HEK293 (cell line): ENCODE measurements around the gene CLEC16A.

Source experiments
- CTCF ChIA-PET: fragments of 350-600 bp; formaldehyde crosslinking; extraction: SDS; loops from one replicate; lab custom pipeline; 2021; ENCODE audit warnings: antibody characterized with exemption; lab: Yijun Ruan, JAX
- POLR2A ChIA-PET: fragments of 300-600 bp; formaldehyde crosslinking; extraction: SDS; loops from one replicate; lab custom pipeline; 2020; ENCODE audit warnings: antibody characterized with exemption, inconsistent platforms; lab: Yijun Ruan, JAX
- H3K27ac ChIP-seq: fragments of 200-500 bp; sonication (Bioruptor generic); 2 replicates; pipeline ENCODE4 v1.5.1; 2014; ENCODE audit warnings: low read depth, low read length, control low read depth, inconsistent platforms; ENCODE audit errors: extremely low read depth
- H3K36me3 ChIP-seq, 2 experiments: fragments of 200-500 bp in 1 of 2; sonication (Bioruptor generic) in 1 of 2; 1 replicate in 1 of 2; 2 replicates in 1 of 2; pipeline ENCODE4 v1.5.1; 2014 to 2017; ENCODE audit warnings: inconsistent platforms in 2 of 2, low read length in 2 of 2; ENCODE audit not compliant: control insufficient read depth in 2 of 2, insufficient read depth in 1 of 2
- H3K4me1 ChIP-seq: fragments of 200-500 bp; sonication (Bioruptor generic); 2 replicates; pipeline ENCODE4 v1.5.1; 2014; ENCODE audit warnings: mild to moderate bottlenecking, low read length, inconsistent platforms; ENCODE audit not compliant: control insufficient read depth, insufficient read depth
- H3K4me3 ChIP-seq: 2 replicates; pipeline ENCODE4 v1.5.1; 2011; ENCODE audit warnings: low read depth, mild to moderate bottlenecking, control low read depth, low read length, moderate library complexity
- H3K9me3 ChIP-seq: fragments of 200-500 bp; sonication (Bioruptor generic); 2 replicates; pipeline ENCODE4 v1.5.1; 2014; ENCODE audit warnings: low read depth, low read length, inconsistent platforms; ENCODE audit not compliant: control insufficient read depth, insufficient read depth
- EGR2 ChIP-seq: fragments of 450-650 bp; formaldehyde crosslinking; IDR thresholded peaks from 2 replicates; pipeline ENCODE4 v1.5.1; 2016; ENCODE audit warnings: low read depth, missing biosample characterization, missing genetic modification characterization
- RBAK ChIP-seq: fragments of 450-650 bp; formaldehyde crosslinking; IDR thresholded peaks from 2 replicates; pipeline ENCODE4 v1.5.1; 2016; ENCODE audit warnings: missing biosample characterization, missing genetic modification characterization
- SP2 ChIP-seq: fragments of 450-650 bp; formaldehyde crosslinking; IDR thresholded peaks from 2 replicates; pipeline ENCODE4 v1.5.1; 2016; ENCODE audit warnings: missing biosample characterization, missing genetic modification characterization
- ZBTB17 ChIP-seq: fragments of 450-650 bp; formaldehyde crosslinking; IDR thresholded peaks from 2 replicates; pipeline ENCODE4 v1.5.1; 2016; ENCODE audit warnings: missing biosample characterization, missing genetic modification characterization
- ZBTB20 ChIP-seq: fragments of 450-650 bp; formaldehyde crosslinking; IDR thresholded peaks from 2 replicates; pipeline ENCODE4 v1.5.1; 2016; ENCODE audit warnings: missing biosample characterization, missing genetic modification characterization
- ZFHX2 ChIP-seq: fragments of 450-650 bp; formaldehyde crosslinking; conservative IDR thresholded peaks from 2 replicates; pipeline ENCODE4 v1.5.1; 2016; ENCODE audit warnings: missing biosample characterization, missing genetic modification characterization
- ZNF211 ChIP-seq: fragments of 450-650 bp; formaldehyde crosslinking; IDR thresholded peaks from 2 replicates; pipeline ENCODE4 v1.5.1; 2016; ENCODE audit warnings: low read depth, missing biosample characterization, missing genetic modification characterization
- ZNF311 ChIP-seq: fragments of 450-650 bp; formaldehyde crosslinking; IDR thresholded peaks from 2 replicates; pipeline ENCODE4 v1.5.1; 2017; ENCODE audit warnings: missing biosample characterization, missing genetic modification characterization, borderline replicate concordance
- ZNF404 ChIP-seq: fragments of 450-650 bp; formaldehyde crosslinking; IDR thresholded peaks from 2 replicates; pipeline ENCODE4 v1.5.1; 2017; ENCODE audit warnings: missing biosample characterization, missing genetic modification characterization
- ZNF423 ChIP-seq: fragments of 450-650 bp; formaldehyde crosslinking; IDR thresholded peaks from 2 replicates; pipeline ENCODE4 v1.5.1; 2016; ENCODE audit warnings: missing biosample characterization, missing genetic modification characterization
- ZNF529 ChIP-seq: fragments of 450-650 bp; formaldehyde crosslinking; IDR thresholded peaks from 2 replicates; pipeline ENCODE4 v1.5.1; 2017; ENCODE audit warnings: missing genetic modification characterization, missing biosample characterization; ENCODE audit not compliant: insufficient replicate concordance
- ZNF560 ChIP-seq: fragments of 450-650 bp; formaldehyde crosslinking; IDR thresholded peaks from 2 replicates; pipeline ENCODE4 v1.5.1; 2017; ENCODE audit warnings: missing biosample characterization, missing genetic modification characterization, borderline replicate concordance
- ZNF660 ChIP-seq: fragments of 450-650 bp; IDR thresholded peaks from 2 replicates; pipeline ENCODE4 v1.5.1; 2018; ENCODE audit warnings: missing biosample characterization, mild to moderate bottlenecking, missing genetic modification characterization
- ZNF677 ChIP-seq: fragments of 450-650 bp; IDR thresholded peaks from 2 replicates; pipeline ENCODE4 v1.5.0; 2018; ENCODE audit warnings: missing biosample characterization, mild to moderate bottlenecking, missing genetic modification characterization, moderate library complexity
- ZNF785 ChIP-seq: fragments of 450-650 bp; formaldehyde crosslinking; IDR thresholded peaks from 2 replicates; pipeline ENCODE4 v1.5.1; 2016; ENCODE audit warnings: missing biosample characterization, missing genetic modification characterization
- TF ChIP-seq, protein P1 (sequence below): fragments of 450-650 bp; formaldehyde crosslinking; IDR thresholded peaks from 2 replicates; pipeline ENCODE4 v1.5.1; 2017; ENCODE audit warnings: missing biosample characterization, missing genetic modification characterization
- TF ChIP-seq, protein P2 (sequence below): fragments of 450-650 bp; formaldehyde crosslinking; IDR thresholded peaks from 2 replicates; pipeline ENCODE4 v1.5.1; 2016; ENCODE audit warnings: missing biosample characterization, missing genetic modification characterization
- TF ChIP-seq, protein P3 (sequence below): fragments of 450-650 bp; formaldehyde crosslinking; IDR thresholded peaks from 2 replicates; pipeline ENCODE4 v1.5.1; 2016; ENCODE audit warnings: missing biosample characterization, missing genetic modification characterization
- TF ChIP-seq, protein P4 (sequence below): sonication (generic); formaldehyde crosslinking; IDR thresholded peaks from 2 replicates; pipeline ENCODE4 v1.8.1; 2022; ENCODE audit warnings: mild to moderate bottlenecking, moderate library complexity, missing genetic modification reagents
- TF ChIP-seq, protein P5 (sequence below): fragments of 450-650 bp; formaldehyde crosslinking; IDR thresholded peaks from 2 replicates; pipeline ENCODE4 v1.5.1; 2016; ENCODE audit warnings: missing biosample characterization, missing genetic modification characterization
- TF ChIP-seq, protein P6 (sequence below): fragments of 450-650 bp; IDR thresholded peaks from 2 replicates; pipeline ENCODE4 v1.5.1; 2018; ENCODE audit warnings: missing biosample characterization, missing genetic modification characterization

Gene CLEC16A

GRCh38 chr16:11136600-11136999 lies 192.2 kb downstream of the CLEC16A start (continued):
- TF ChIP-seq, protein P1, sequence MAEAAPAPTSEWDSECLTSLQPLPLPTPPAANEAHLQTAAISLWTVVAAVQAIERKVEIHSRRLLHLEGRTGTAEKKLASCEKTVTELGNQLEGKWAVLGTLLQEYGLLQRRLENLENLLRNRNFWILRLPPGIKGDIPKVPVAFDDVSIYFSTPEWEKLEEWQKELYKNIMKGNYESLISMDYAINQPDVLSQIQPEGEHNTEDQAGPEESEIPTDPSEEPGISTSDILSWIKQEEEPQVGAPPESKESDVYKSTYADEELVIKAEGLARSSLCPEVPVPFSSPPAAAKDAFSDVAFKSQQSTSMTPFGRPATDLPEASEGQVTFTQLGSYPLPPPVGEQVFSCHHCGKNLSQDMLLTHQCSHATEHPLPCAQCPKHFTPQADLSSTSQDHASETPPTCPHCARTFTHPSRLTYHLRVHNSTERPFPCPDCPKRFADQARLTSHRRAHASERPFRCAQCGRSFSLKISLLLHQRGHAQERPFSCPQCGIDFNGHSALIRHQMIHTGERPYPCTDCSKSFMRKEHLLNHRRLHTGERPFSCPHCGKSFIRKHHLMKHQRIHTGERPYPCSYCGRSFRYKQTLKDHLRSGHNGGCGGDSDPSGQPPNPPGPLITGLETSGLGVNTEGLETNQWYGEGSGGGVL (tag by site-specific recombination), result no peak
- no peak for TF ChIP-seq ZNF211
- TF ChIP-seq, protein P2, sequence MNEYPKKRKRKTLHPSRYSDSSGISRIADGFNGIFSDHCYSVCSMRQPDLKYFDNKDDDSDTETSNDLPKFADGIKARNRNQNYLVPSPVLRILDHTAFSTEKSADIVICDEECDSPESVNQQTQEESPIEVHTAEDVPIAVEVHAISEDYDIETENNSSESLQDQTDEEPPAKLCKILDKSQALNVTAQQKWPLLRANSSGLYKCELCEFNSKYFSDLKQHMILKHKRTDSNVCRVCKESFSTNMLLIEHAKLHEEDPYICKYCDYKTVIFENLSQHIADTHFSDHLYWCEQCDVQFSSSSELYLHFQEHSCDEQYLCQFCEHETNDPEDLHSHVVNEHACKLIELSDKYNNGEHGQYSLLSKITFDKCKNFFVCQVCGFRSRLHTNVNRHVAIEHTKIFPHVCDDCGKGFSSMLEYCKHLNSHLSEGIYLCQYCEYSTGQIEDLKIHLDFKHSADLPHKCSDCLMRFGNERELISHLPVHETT, result no peak
- TF ChIP-seq, protein P3, sequence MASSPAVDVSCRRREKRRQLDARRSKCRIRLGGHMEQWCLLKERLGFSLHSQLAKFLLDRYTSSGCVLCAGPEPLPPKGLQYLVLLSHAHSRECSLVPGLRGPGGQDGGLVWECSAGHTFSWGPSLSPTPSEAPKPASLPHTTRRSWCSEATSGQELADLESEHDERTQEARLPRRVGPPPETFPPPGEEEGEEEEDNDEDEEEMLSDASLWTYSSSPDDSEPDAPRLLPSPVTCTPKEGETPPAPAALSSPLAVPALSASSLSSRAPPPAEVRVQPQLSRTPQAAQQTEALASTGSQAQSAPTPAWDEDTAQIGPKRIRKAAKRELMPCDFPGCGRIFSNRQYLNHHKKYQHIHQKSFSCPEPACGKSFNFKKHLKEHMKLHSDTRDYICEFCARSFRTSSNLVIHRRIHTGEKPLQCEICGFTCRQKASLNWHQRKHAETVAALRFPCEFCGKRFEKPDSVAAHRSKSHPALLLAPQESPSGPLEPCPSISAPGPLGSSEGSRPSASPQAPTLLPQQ, result peak; percentile 74; the same call in 1 of the 2 replicates
- no peak for TF ChIP-seq ZNF311 (tag by site-specific recombination)
- TF ChIP-seq ZNF423 (tag by site-specific recombination), result peak; percentile 39; the same call in 1 of the 2 replicates
- peak; percentile 57; the same call in 1 of the 2 replicates for TF ChIP-seq ZBTB17 (tag by site-specific recombination)
- TF ChIP-seq ZNF660 (tag by site-specific recombination), result peak; percentile 87

- peak; percentile 45 for TF ChIP-seq ZFHX2
- peak; percentile 46 for TF ChIP-seq EGR2 (tag by site-specific recombination)
- no peak for TF ChIP-seq ZNF785 (tag by site-specific recombination)
Observed at GRCh38 chr16:11138022-11138768, 193.8 kb downstream of the CLEC16A start.

GRCh38 chr16:11138769-11139325 lies 194.5 kb downstream of the CLEC16A start:
- ChIA-PET POLR2A (interaction anchor here (0.9 kb wide), 1 partner anchor 22 kb away, joined by 3 read pairs; no protein-coding TSS in a partner anchor), CTCF (interaction anchor here (0.6 kb wide), 1 partner anchor 23 kb away, joined by 3 read pairs; no protein-coding TSS in a partner anchor)
- Histone ChIP-seq H3K4me1 (peaks cover 9% of the 10 kb centered on the region), H3K27ac (no peak overlapping the region), H3K4me3 (no peak overlapping the region), H3K9me3 (no peaks in the 10 kb centered on the region), H3K36me3 (no peaks in the 10 kb centered on the region)
- TF ChIP-seq SP2 (tag by site-specific recombination), result no peak
- TF ChIP-seq, protein P4, sequence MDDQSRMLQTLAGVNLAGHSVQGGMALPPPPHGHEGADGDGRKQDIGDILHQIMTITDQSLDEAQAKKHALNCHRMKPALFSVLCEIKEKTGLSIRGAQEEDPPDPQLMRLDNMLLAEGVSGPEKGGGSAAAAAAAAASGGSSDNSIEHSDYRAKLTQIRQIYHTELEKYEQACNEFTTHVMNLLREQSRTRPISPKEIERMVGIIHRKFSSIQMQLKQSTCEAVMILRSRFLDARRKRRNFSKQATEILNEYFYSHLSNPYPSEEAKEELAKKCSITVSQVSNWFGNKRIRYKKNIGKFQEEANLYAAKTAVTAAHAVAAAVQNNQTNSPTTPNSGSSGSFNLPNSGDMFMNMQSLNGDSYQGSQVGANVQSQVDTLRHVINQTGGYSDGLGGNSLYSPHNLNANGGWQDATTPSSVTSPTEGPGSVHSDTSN (CRISPR knock-in tag), result no peak
- no peak for TF ChIP-seq ZBTB20 (tag by site-specific recombination)
- no peak for TF ChIP-seq ZNF529 (tag by site-specific recombination)
- no peak for TF ChIP-seq ZNF404 (tag by site-specific recombination)
- TF ChIP-seq ZNF677 (tag by site-specific recombination), result no peak
- TF ChIP-seq, protein P5, sequence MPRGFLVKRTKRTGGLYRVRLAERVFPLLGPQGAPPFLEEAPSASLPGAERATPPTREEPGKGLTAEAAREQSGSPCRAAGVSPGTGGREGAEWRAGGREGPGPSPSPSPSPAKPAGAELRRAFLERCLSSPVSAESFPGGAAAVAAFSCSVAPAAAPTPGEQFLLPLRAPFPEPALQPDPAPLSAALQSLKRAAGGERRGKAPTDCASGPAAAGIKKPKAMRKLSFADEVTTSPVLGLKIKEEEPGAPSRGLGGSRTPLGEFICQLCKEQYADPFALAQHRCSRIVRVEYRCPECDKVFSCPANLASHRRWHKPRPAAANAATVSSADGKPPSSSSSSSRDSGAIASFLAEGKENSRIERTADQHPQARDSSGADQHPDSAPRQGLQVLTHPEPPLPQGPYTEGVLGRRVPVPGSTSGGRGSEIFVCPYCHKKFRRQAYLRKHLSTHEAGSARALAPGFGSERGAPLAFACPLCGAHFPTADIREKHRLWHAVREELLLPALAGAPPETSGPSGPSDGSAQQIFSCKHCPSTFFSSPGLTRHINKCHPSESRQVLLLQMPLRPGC (tag by site-specific recombination), result no peak
- TF ChIP-seq, protein P6, sequence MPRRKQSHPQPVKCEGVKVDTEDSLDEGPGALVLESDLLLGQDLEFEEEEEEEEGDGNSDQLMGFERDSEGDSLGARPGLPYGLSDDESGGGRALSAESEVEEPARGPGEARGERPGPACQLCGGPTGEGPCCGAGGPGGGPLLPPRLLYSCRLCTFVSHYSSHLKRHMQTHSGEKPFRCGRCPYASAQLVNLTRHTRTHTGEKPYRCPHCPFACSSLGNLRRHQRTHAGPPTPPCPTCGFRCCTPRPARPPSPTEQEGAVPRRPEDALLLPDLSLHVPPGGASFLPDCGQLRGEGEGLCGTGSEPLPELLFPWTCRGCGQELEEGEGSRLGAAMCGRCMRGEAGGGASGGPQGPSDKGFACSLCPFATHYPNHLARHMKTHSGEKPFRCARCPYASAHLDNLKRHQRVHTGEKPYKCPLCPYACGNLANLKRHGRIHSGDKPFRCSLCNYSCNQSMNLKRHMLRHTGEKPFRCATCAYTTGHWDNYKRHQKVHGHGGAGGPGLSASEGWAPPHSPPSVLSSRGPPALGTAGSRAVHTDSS (tag by site-specific recombination), result no peak
- TF ChIP-seq RBAK (tag by site-specific recombination), result no peak
- TF ChIP-seq ZNF560 (tag by site-specific recombination), result no peak
- no peak for TF ChIP-seq ZNF423 (tag by site-specific recombination)

More at GRCh38 chr16:11138022-11138768, 193.8 kb downstream of the CLEC16A start:
- POLR2A ChIA-PET, result interaction anchor here (1.2 kb wide), 1 partner anchor 117 kb away, joined by 3 read pairs; no protein-coding TSS in a partner anchor
- no peaks in the 10 kb centered on the region for H3K9me3 ChIP-seq
- peaks cover 9% of the 10 kb centered on the region for H3K4me1 ChIP-seq
- no peak overlapping the region for H3K27ac ChIP-seq
- H3K36me3 ChIP-seq, result no peaks in the 10 kb centered on the region
- CTCF ChIA-PET, result interaction anchor here (0.6 kb wide), 1 partner anchor 24 kb away, joined by 3 read pairs; no protein-coding TSS in a partner anchor
- no peak overlapping the region for H3K4me3 ChIP-seq
